Fibroblast of lung (primary cell): ENCODE data around the gene CPE. TPM values are rescaled to one million over a fixed set of nuclear protein-coding genes. Genes with fewer than 3 reads are reported as not detected.

Experiments
- DNase-seq, 2 donors: peaks; one replicate each; pipeline versions ENCODE4 v3.0.0 to v3.0.0-alpha.2; 2010; ENCODE audit warnings: low read depth in 2 of 2
- H2AFZ ChIP-seq: 2 replicates; pipeline ENCODE4 v1.5.1; 2012; ENCODE audit warnings: low read length, control low read depth, inconsistent platforms
- H3K27ac ChIP-seq: 2 replicates; pipeline ENCODE4 v1.5.1; 2011; ENCODE audit warnings: low read length, control low read depth; ENCODE audit not compliant: insufficient read depth
- H3K27me3 ChIP-seq: 2 replicates; pipeline ENCODE4 v1.5.1; 2011; ENCODE audit warnings: mild to moderate bottlenecking, low read length; ENCODE audit not compliant: control insufficient read depth, insufficient read depth
- H3K36me3 ChIP-seq: 2 replicates; pipeline ENCODE4 v1.5.1; 2011; ENCODE audit warnings: low read length; ENCODE audit not compliant: control insufficient read depth, insufficient read depth
- H3K4me1 ChIP-seq: 2 replicates; pipeline ENCODE4 v1.5.1; 2011; ENCODE audit warnings: low read length; ENCODE audit not compliant: control insufficient read depth, insufficient read depth; ENCODE audit errors: extremely low read depth
- H3K4me2 ChIP-seq: 2 replicates; pipeline ENCODE4 v1.5.1; 2011; ENCODE audit warnings: low read length, control low read depth; ENCODE audit not compliant: insufficient read depth; ENCODE audit errors: extremely low read depth
- H3K4me3 ChIP-seq, 4 experiments: fragments of 200-600 bp in 1 of 4; sonication (generic) in 1 of 4; replicated peaks in 1 of 4; 2 replicates each; pipeline ENCODE4 v1.5.1; 2011 to 2016; ENCODE audit warnings: low read length in 4 of 4, low read depth in 3 of 4, mild to moderate bottlenecking in 3 of 4, control low read depth in 2 of 4, inconsistent platforms in 1 of 4, mixed read lengths in 1 of 4; ENCODE audit not compliant: insufficient read depth in 1 of 4; ENCODE audit errors: control extremely low read depth in 1 of 4
- H3K79me2 ChIP-seq: 2 replicates; pipeline ENCODE4 v1.5.1; 2012; ENCODE audit warnings: mild to moderate bottlenecking, low read length, inconsistent platforms; ENCODE audit not compliant: control insufficient read depth, insufficient read depth
- H3K9ac ChIP-seq: 2 replicates; pipeline ENCODE4 v1.5.1; 2011; ENCODE audit warnings: mild to moderate bottlenecking, low read length, control low read depth; ENCODE audit not compliant: insufficient read depth
- H3K9me3 ChIP-seq: 2 replicates; pipeline ENCODE4 v1.5.1; 2012; ENCODE audit warnings: low read depth, low read length; ENCODE audit not compliant: control insufficient read depth, insufficient read depth
- H4K20me1 ChIP-seq: 2 replicates; pipeline ENCODE4 v1.5.1; 2011; ENCODE audit warnings: low read length; ENCODE audit not compliant: control insufficient read depth, insufficient read depth; ENCODE audit errors: extremely low read depth
- EZH2 ChIP-seq: IDR thresholded peaks from 2 replicates; pipeline ENCODE4 v1.5.1; 2012; ENCODE audit warnings: low read length, control low read depth, mild to moderate bottlenecking; ENCODE audit errors: missing control alignments
- polyA plus RNA-seq, 2 donors: library from polyadenylated mRNA; depleted of rRNA in 1 of 2; stranded (reverse) in 1 of 2; unstranded in 1 of 2; fragments of >200 nt; gene quantifications; 2 replicates each; pipeline ENCODE4 v1.2.1, GENCODE V29; 2011 to 2012; ENCODE audit warnings: missing spikeins in 1 of 2
- total RNA-seq: library from RNA; depleted of rRNA; stranded (reverse); fragments of >200 nt; gene quantifications from 2 replicates; pipeline ENCODE4 v1.2.1, GENCODE V29; 2014
- TF ChIP-seq, protein P1 (sequence below), 2 donors: IDR thresholded peaks in 1 of 2; conservative IDR thresholded peaks in 1 of 2; 1 replicate in 1 of 2; 2 replicates in 1 of 2; pipeline ENCODE4 v1.5.1; 2011 to 2012; ENCODE audit warnings: low read length in 2 of 2, control low read depth in 1 of 2, inconsistent platforms in 1 of 2, low read depth in 1 of 2, mild to moderate bottlenecking in 1 of 2

CPE gene
- total and polyA plus RNA-seq, 2 donors (not counting 1 experiment from before 2014, with no cell fraction given) = 20.2 to 51.7 TPM

DNA sequence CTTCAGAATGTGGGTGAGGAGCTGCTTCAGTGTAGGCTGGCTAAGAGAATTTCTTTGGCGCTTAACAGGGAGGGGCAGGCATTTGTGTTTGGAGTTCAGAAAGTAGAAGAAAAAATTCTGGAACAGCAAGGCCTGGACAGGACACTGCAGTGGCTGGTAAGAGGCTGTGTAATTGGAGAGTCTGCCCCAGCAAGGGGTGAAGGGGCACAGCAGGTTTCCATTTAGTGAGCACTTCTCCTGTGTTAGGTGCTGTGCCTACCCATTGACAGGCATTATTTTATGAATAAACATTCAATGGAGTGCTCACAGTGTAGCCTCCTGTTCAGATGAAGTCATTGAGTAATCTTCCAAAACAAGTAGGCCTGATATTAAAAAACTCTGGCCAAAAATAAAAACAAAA is 10.7 kb upstream of the CPE start:
- no peak overlapping the region for H2AFZ ChIP-seq

DNA sequence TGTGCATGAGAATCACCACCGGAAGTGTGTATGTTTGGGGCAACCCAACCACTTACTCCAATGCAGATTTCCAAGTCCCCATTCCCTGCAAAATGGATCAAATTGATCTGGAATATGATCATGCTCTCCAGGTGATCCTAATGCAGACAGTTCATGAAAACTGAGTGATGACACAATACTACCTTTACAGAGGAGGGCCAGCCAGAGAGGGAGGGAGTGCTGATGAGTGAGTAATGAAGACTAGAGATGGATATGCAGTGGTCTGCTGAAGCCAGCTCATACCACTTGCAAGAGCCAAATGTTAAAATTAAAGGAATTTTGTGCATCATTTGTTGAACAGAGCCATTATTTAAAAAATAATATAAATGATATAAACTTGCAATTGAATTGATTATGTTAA is 10.2 kb upstream of the CPE start:
- H3K79me2 ChIP-seq = no peaks in the 10 kb centered on the region
- TF ChIP-seq, protein P1, sequence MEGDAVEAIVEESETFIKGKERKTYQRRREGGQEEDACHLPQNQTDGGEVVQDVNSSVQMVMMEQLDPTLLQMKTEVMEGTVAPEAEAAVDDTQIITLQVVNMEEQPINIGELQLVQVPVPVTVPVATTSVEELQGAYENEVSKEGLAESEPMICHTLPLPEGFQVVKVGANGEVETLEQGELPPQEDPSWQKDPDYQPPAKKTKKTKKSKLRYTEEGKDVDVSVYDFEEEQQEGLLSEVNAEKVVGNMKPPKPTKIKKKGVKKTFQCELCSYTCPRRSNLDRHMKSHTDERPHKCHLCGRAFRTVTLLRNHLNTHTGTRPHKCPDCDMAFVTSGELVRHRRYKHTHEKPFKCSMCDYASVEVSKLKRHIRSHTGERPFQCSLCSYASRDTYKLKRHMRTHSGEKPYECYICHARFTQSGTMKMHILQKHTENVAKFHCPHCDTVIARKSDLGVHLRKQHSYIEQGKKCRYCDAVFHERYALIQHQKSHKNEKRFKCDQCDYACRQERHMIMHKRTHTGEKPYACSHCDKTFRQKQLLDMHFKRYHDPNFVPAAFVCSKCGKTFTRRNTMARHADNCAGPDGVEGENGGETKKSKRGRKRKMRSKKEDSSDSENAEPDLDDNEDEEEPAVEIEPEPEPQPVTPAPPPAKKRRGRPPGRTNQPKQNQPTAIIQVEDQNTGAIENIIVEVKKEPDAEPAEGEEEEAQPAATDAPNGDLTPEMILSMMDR (conservative IDR thresholded peaks at IDR 0.05 in 1 of 2, IDR thresholded peaks at IDR 0.05 in 1 of 2; ENCODE audit: low read depth in 1 of 2, low read length in 2 of 2) = no peak
- no peak for TF ChIP-seq EZH2
- H4K20me1 ChIP-seq = no peaks in the 10 kb centered on the region
- no peak overlapping the region for H3K4me2 ChIP-seq
- H3K9ac ChIP-seq = no peak overlapping the region
- H3K36me3 ChIP-seq = no peaks in the 10 kb centered on the region
- no peaks in the 10 kb centered on the region for H3K9me3 ChIP-seq
- H3K27me3 ChIP-seq = no peaks in the 10 kb centered on the region
- no peak overlapping the region for H3K27ac ChIP-seq
- H2AFZ ChIP-seq = no peak overlapping the region
- H3K4me3 ChIP-seq = no peak overlapping the region
- DNase-seq = no peak
- H3K4me1 ChIP-seq = no peaks in the 10 kb centered on the region

More for the DNA sequence above, 10.7 kb upstream of the CPE start:
- no peaks in the 10 kb centered on the region for H3K36me3 ChIP-seq
- no peaks in the 10 kb centered on the region for H3K9me3 ChIP-seq
- no peak overlapping the region for H3K9ac ChIP-seq
- no peaks in the 10 kb centered on the region for H3K4me1 ChIP-seq
- no peak for DNase-seq
- TF ChIP-seq, protein P1 (conservative IDR thresholded peaks at IDR 0.05 in 1 of 2, IDR thresholded peaks at IDR 0.05 in 1 of 2; ENCODE audit: low read depth in 1 of 2, low read length in 2 of 2) = no peak
- TF ChIP-seq EZH2 = no peak
- H3K4me2 ChIP-seq = no peak overlapping the region
- H3K4me3 ChIP-seq = no peak overlapping the region
- H3K79me2 ChIP-seq = no peaks in the 10 kb centered on the region
- H4K20me1 ChIP-seq = no peaks in the 10 kb centered on the region
- H3K27ac ChIP-seq = no peak overlapping the region
- no peaks in the 10 kb centered on the region for H3K27me3 ChIP-seq

DNA sequence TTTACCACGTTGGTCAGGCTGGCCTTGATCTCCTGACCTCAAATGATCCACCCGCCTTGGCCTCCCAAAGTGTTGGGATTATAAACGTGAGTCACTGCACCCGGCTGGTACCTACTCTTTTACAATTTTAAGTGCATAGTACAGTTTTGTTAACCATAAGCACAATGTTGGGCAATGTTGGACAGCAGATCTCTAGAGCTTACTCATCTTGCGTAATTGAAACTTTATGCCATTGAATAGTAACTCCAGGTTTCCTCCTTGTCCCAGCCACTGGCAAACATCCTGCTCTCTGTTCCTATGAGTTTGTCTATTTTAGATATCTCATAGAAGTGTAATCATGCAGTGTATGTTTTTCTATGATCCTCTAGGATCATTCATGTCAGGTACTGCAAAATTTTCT is 9.3 kb upstream of the CPE start:
- no peak overlapping the region for H3K9ac ChIP-seq
- DNase-seq = peak in 1 of 2 donors; percentile 43
- no peak for TF ChIP-seq EZH2
- TF ChIP-seq, protein P1 (conservative IDR thresholded peaks at IDR 0.05 in 1 of 2, IDR thresholded peaks at IDR 0.05 in 1 of 2; ENCODE audit: low read depth in 1 of 2, low read length in 2 of 2) = no peak

More for the DNA sequence above, 9.3 kb upstream of the CPE start:
- Histone ChIP-seq H2AFZ (no peak overlapping the region), H3K4me3 (no peak overlapping the region), H3K27ac (no peak overlapping the region), H3K9me3 (no peaks in the 10 kb centered on the region), H3K79me2 (no peaks in the 10 kb centered on the region), H4K20me1 (no peaks in the 10 kb centered on the region), H3K4me1 (no peaks in the 10 kb centered on the region), H3K36me3 (no peaks in the 10 kb centered on the region), H3K27me3 (no peaks in the 10 kb centered on the region), H3K4me2 (no peak overlapping the region)
